Sciatic nerve (tissue), 2 donors: ENCODE data around the gene CST8. TPM values are rescaled to one million over a fixed set of nuclear protein-coding genes. Genes with fewer than 3 reads are reported as not detected.
"Not testable (repeated sequence)": the region's sequence is repeated elsewhere in the genome, so short reads cannot be mapped to it uniquely, and the experiment has no call there.

ENCODE experiments used
- ATAC-seq: fragments of 200-7000 bp; cut with Tn5 transposase; one replicate; pipeline ENCODE4 v1.9.1; 2020; ENCODE audit warnings: mild to moderate bottlenecking, moderate library complexity
- DNase-seq: peaks from one replicate; pipeline ENCODE4 v3.0.0-alpha.2; 2020; ENCODE audit warnings: low spot score
- intact Hi-C: fragments of 100-400 bp; cut with DNase I; formaldehyde crosslinking; loops from one replicate; pipeline ENCODE4 v1.14.2; 2022
- total RNA-seq: library from RNA; stranded (reverse); fragmentation: NEBNext Ultra II Directional; extraction: Animal tissue kit (Norgen Biotek cat#: 25700); gene quantifications from one replicate; pipeline ENCODE4 v1.2.1, GENCODE V29; 2021
- donor health status: DM: no; HTN: no; CAD: no.
- donor health status: DM: no; HTN: no; CAD: no.

The CST8 gene
- total RNA-seq = not detected

GRCh38 chr20:23490817-23491216 lies at the start of gene CST8:
CST8 (plus strand) TSS chr20:23491117; CDS start chr20:23491668, 551 bp downstream.
- ATAC-seq (no peak), DNase-seq (no peak)
- intact Hi-C loops = no loop called here

GRCh38 chr20:23441850-23442313 lies 49.0 kb upstream of the CST8 start:
- intact Hi-C loops = loop anchor here (5.0 kb wide), 1 partner anchor 165 kb away; the partner anchor contains the start of gene CST9
- DNase-seq (peak; percentile 83), ATAC-seq (peak; percentile 90)

- ATAC-seq (peak; percentile 22), DNase-seq (no peak)
- intact Hi-C loops = loop anchor here (5.0 kb wide), 1 partner anchor 165 kb away; the partner anchor contains the start of gene CST9
Measured at GRCh38 chr20:23442436-23442835, 48.5 kb upstream of the CST8 start.

- intact Hi-C loops = loop anchor here (5.0 kb wide), 1 partner anchor 162 kb away; the partner anchor contains the start of gene CST9
- no peak for DNase-seq
- no peak for ATAC-seq
Measured at GRCh38 chr20:23444859-23445258, 46.1 kb upstream of the CST8 start.

GRCh38 chr20:23445596-23446217 lies 45.2 kb upstream of the CST8 start:
- intact Hi-C loops = no loop called here

GRCh38 chr20:23446505-23446904 lies 44.4 kb upstream of the CST8 start:
- intact Hi-C loops = no loop called here
- ATAC-seq (no peak), DNase-seq (no peak)

More at GRCh38 chr20:23445596-23446217, 45.2 kb upstream of the CST8 start:
- DNase-seq (no peak), ATAC-seq (no peak)

- intact Hi-C loops = no loop called here
- ATAC-seq = no peak
- DNase-seq = no peak
Measured at GRCh38 chr20:23448167-23448566, 42.8 kb upstream of the CST8 start.

GRCh38 chr20:23449421-23449820 lies 41.5 kb upstream of the CST8 start:
- DNase-seq (no peak), ATAC-seq (no peak)
- intact Hi-C loops = no loop called here

GRCh38 chr20:23450877-23451276 lies 40.0 kb upstream of the CST8 start:
- DNase-seq (no peak), ATAC-seq (no peak)
- intact Hi-C loops = no loop called here

GRCh38 chr20:23451956-23452487 lies 38.9 kb upstream of the CST8 start:
- no peak for DNase-seq
- intact Hi-C loops = no loop called here
- no peak for ATAC-seq

GRCh38 chr20:23452776-23453175 lies 38.1 kb upstream of the CST8 start, which contains the start of gene CST11:
CST11 (minus strand) TSS chr20:23452876; CDS start chr20:23452811, 65 bp downstream.
- ATAC-seq (no peak), DNase-seq (no peak)
- intact Hi-C loops = no loop called here

- ATAC-seq (no peak), DNase-seq (no peak)
- intact Hi-C loops = no loop called here
Measured at GRCh38 chr20:23453549-23454543, 37.1 kb upstream of the CST8 start.

- intact Hi-C loops = no loop called here
- DNase-seq (no peak), ATAC-seq (no peak)
Measured at GRCh38 chr20:23454816-23455215, 36.1 kb upstream of the CST8 start.

- no peak for DNase-seq
- intact Hi-C loops = no loop called here
- ATAC-seq = no peak
Measured at GRCh38 chr20:23455639-23456038, 35.3 kb upstream of the CST8 start.

GRCh38 chr20:23456409-23456808 lies 34.5 kb upstream of the CST8 start:
- ATAC-seq (no peak), DNase-seq (no peak)
- intact Hi-C loops = no loop called here

- no peak for ATAC-seq
- no peak for DNase-seq
- intact Hi-C loops = no loop called here
Measured at GRCh38 chr20:23456873-23457272, 34.0 kb upstream of the CST8 start.

- no peak for DNase-seq
- intact Hi-C loops = no loop called here
- ATAC-seq = peak; percentile 83
Measured at GRCh38 chr20:23459461-23460150, 31.3 kb upstream of the CST8 start.

- no peak for DNase-seq
- no peak for ATAC-seq
- intact Hi-C loops = no loop called here
Measured at GRCh38 chr20:23461180-23461579, 29.7 kb upstream of the CST8 start.

GRCh38 chr20:23466961-23467360 lies 24.0 kb upstream of the CST8 start:
- ATAC-seq, intact Hi-C loops, DNase-seq: not testable (repeated sequence)
